Transverse colon (tissue), 4 donors: ENCODE results near the gene PDE4DIP.
"Not testable (repeated sequence)": the region's sequence is repeated elsewhere in the genome, so short reads cannot be mapped to it uniquely, and the experiment has no call there.

ENCODE experiments used
- POLR2AphosphoS5 ChIP-seq, 3 donors: sonication (generic); formaldehyde crosslinking; IDR thresholded peaks; one replicate each; pipeline ENCODE4 v1.6.1; 2016; ENCODE audit warnings: antibody characterized with exemption in 3 of 3
- TF ChIP-seq, protein P1 (sequence below), 5 experiments: fragments of 200-600 bp in 3 of 5; fragments of 450-650 bp in 2 of 5; sonication (generic) in 3 of 5; IDR thresholded peaks; 1 replicate in 2 of 5; 2 replicates in 3 of 5; pipeline ENCODE4 v1.5.1; 2016 to 2017; ENCODE audit warnings: antibody characterized with exemption in 5 of 5, inconsistent platforms in 3 of 5, mild to moderate bottlenecking in 2 of 5, moderate library complexity in 1 of 5

DNA sequence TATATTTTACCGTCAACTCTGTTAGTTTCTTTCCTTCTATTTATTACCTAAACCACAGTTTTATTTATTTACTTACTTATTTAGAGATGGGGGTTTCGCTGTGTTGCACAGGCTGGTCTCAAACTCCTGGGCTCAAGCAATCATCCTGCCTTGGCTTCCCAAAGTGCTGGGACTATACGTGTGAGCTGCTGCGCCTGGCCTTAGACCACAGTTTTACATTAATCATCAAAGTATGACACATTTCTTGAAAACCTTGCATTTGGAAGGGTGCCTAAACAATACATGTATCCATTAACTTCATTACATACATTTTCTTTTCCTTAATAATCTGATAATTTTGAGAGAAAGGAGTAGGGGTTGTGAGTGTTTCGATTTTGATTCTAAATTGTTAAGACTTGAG is 124.9 kb downstream of the PDE4DIP start:
- TF ChIP-seq, protein P1, sequence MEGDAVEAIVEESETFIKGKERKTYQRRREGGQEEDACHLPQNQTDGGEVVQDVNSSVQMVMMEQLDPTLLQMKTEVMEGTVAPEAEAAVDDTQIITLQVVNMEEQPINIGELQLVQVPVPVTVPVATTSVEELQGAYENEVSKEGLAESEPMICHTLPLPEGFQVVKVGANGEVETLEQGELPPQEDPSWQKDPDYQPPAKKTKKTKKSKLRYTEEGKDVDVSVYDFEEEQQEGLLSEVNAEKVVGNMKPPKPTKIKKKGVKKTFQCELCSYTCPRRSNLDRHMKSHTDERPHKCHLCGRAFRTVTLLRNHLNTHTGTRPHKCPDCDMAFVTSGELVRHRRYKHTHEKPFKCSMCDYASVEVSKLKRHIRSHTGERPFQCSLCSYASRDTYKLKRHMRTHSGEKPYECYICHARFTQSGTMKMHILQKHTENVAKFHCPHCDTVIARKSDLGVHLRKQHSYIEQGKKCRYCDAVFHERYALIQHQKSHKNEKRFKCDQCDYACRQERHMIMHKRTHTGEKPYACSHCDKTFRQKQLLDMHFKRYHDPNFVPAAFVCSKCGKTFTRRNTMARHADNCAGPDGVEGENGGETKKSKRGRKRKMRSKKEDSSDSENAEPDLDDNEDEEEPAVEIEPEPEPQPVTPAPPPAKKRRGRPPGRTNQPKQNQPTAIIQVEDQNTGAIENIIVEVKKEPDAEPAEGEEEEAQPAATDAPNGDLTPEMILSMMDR (IDR thresholded peaks at IDR 0.05), result not testable (repeated sequence)
- TF ChIP-seq POLR2AphosphoS5 (IDR thresholded peaks at IDR 0.05), result not testable (repeated sequence)
